Mammary epithelial cell (primary cell): ENCODE data around the gene ACHE.

Experiments
- CTCF ChIP-seq, 2 donors: IDR thresholded peaks in 1 of 2; conservative IDR thresholded peaks in 1 of 2; 2 replicates each; pipeline ENCODE4 v1.5.1; 2011 to 2012; ENCODE audit warnings: inconsistent platforms in 2 of 2, low read length in 2 of 2, mild to moderate bottlenecking in 2 of 2, control low read depth in 1 of 2, low read depth in 1 of 2; ENCODE audit not compliant: insufficient read depth in 1 of 2; ENCODE audit errors: extremely low read depth in 1 of 2
- EZH2 ChIP-seq: IDR thresholded peaks from 2 replicates; pipeline ENCODE4 v1.6.1; 2012; ENCODE audit warnings: low read length, inconsistent platforms, borderline replicate concordance

- no peak for TF ChIP-seq CTCF (conservative IDR thresholded peaks at IDR 0.05 in 1 of 2, IDR thresholded peaks at IDR 0.05 in 1 of 2; ENCODE audit: extremely low read depth in 1 of 2, insufficient read depth in 1 of 2, low read depth in 1 of 2, low read length in 2 of 2)
- no peak for TF ChIP-seq EZH2
These were observed 20.3 kb downstream of the ACHE start for GRCh38 chr7:100875356-100875751.
